Measurements from ENCODE around the gene NUP98.

The NUP98 gene

DNA sequence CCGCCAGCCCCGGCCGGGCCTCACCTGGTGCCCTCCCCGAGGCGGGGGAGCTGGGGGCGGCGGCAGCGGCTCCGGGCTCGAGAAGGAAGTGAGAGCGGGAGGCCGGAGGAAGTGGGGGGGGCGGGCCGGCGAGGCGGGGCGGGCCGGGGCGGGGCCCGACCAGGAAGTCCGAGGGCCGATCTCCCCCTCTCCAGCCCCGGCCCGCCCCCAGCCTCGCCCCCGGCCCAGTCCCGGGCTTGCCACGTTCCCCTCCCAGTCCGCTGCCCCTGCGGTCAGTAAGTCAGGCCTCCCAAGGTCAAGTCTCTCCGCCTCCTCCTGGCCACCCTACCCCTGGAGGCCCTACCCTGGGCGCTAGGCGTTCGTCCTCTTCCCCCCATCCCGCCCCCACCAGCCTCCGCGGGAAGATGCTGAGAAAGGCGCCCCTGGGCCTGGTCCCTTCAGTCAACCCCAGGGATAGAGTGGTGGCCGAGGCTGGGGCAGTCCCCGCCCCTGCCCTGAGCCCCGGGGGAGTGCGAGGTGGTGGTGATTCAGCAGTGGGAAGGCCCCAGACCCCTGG, 43.6 kb upstream of the NUP98 start, which contains the start of gene RHOG:
Gene RHOG (minus strand): TSS at position 90 of the 556 bp plus-strand sequence. CDS start 12,821 bp downstream, outside the sequence.
- no peaks in the 10 kb centered on the region for H3K36me3 ChIP-seq
- intact Hi-C loops (cut with DNase I; ENCODE audit: low total_unique reads) = loop anchor here (5.0 kb wide), 2 partner anchors 44 to 251 kb away; partner anchors contain the start of genes NUP98 and RRM1
- H3K27ac ChIP-seq = peak within 1 kb of the TSS; percentile 94 to 99
- TF ChIP-seq, protein P1, sequence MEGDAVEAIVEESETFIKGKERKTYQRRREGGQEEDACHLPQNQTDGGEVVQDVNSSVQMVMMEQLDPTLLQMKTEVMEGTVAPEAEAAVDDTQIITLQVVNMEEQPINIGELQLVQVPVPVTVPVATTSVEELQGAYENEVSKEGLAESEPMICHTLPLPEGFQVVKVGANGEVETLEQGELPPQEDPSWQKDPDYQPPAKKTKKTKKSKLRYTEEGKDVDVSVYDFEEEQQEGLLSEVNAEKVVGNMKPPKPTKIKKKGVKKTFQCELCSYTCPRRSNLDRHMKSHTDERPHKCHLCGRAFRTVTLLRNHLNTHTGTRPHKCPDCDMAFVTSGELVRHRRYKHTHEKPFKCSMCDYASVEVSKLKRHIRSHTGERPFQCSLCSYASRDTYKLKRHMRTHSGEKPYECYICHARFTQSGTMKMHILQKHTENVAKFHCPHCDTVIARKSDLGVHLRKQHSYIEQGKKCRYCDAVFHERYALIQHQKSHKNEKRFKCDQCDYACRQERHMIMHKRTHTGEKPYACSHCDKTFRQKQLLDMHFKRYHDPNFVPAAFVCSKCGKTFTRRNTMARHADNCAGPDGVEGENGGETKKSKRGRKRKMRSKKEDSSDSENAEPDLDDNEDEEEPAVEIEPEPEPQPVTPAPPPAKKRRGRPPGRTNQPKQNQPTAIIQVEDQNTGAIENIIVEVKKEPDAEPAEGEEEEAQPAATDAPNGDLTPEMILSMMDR (IDR thresholded peaks at IDR 0.05) = no peak
- DNase-seq = peak; percentile 79 to 91
- peaks cover 0 to 41% (median 16%) of the 10 kb centered on the region in 4 donors for H3K4me1 ChIP-seq
- H3K4me3 ChIP-seq = peak within 1 kb of the TSS; percentile 96 to 99
- H3K27me3 ChIP-seq = no peaks in the 10 kb centered on the region
- H3K9me3 ChIP-seq = no peaks in the 10 kb centered on the region

DNA sequence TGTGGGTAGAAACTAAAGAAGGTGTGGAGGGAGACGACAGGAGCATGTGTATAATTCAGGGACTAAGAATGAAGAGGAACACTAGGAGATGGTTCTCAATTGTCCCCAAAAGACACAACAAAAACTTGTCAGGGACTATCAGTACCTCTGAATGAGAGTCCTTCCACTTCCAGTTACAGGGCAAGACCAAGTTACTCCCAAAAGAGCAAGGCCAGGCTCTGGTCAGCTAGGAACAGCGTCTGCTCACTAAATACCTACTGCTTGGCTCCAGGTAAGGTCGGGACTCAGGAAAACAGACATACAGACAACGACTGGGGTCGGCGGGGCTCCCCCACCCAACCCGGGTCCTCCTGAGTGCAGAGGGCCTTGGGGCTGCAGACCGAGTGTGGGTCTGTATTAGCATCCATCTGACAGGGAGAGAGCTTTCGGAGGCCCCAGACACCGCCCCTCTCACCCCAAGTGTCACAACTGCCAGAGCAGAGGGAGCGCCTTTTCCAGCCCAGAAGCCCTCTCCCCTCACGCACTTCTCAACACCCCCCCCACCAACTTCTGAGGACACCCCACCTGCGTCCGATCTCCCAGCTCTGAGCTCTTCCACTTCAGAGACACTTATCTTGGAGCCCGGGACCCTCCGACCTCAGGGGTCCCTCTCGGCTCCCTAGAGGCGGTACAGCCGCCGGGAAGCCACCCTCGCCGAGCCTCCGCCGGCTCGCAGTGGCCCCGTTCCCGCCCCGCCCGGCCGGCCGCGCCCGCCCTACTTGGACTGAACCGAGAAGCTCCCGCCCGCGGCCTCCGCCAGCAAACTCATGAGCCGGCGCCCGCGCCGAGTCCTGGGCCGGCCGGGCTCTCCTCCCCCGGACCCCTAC, 42.9 kb upstream of the NUP98 start:
- TF ChIP-seq, protein P1 (IDR thresholded peaks at IDR 0.05) = no peak
- peak in 1 of 2 donors; percentile 71 for DNase-seq
- Histone ChIP-seq H3K27ac (peak overlapping the region; percentile 94 to 99), H3K9me3 (no peaks in the 10 kb centered on the region), H3K27me3 (no peaks in the 10 kb centered on the region), H3K4me1 (peaks cover 0 to 45% (median 16%) of the 10 kb centered on the region in 4 donors), H3K36me3 (peaks cover 0 to 2% (median 0%) of the 10 kb centered on the region in 3 donors), H3K4me3 (peak overlapping the region; percentile 96 to 99)
- intact Hi-C loops (cut with DNase I; ENCODE audit: low total_unique reads) = loop anchor here (5.0 kb wide), 2 partner anchors 43 to 252 kb away; partner anchors contain the start of genes NUP98 and RRM1

DNA sequence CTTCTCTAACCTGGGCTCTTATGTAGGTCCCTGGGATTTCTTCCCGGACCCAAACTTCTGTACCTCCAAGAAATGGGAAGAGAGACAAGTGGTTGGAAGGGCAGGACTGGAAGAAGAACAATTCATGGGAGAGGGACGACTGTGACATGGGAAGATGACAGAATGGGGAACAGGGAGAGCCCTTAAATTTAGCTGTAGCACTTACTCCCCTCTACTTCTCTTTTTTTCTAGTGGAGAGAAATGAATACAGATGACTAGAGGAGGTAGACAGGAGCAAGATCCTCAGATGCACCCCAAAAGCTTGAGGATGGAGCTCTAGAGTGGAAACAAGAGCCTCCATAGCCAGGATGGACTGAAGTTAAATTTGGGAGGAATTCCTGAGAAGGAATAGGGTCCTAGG, 41.1 kb upstream of the NUP98 start:
- TF ChIP-seq, protein P1 (IDR thresholded peaks at IDR 0.05) = no peak
- no peak overlapping the region for H3K4me3 ChIP-seq
- peaks cover 0 to 55% (median 16%) of the 10 kb centered on the region in 4 donors for H3K4me1 ChIP-seq
- no peaks in the 10 kb centered on the region for H3K27me3 ChIP-seq
- H3K36me3 ChIP-seq = peaks cover 0 to 5% (median 0%) of the 10 kb centered on the region in 3 donors
- intact Hi-C loops (cut with DNase I; ENCODE audit: low total_unique reads) = no loop called here
- no peaks in the 10 kb centered on the region for H3K9me3 ChIP-seq
- DNase-seq = no peak
- peak overlapping the region in 1 of 2 donors; percentile 12 for H3K27ac ChIP-seq

DNA sequence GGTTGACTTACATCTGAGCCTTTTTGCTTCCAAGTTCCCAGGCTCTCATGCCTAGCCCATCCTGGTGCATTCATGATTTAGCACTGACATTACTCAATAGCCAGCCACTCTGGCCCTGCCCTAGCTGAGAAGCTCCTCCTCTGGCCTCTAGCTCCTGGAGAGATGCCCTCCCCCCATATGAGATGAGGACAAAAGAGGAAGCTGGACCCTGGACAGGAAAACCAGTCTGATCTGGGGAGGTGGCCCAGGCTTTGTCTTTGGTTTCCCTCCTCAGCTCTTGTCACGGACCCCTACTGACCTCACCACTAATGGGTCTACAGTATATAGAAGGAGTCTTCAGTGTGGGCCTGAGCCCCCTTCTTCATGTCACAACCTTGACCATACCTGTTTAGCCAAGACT, 40.4 kb upstream of the NUP98 start:
- peaks cover 0 to 7% (median 0%) of the 10 kb centered on the region in 3 donors for H3K36me3 ChIP-seq
- intact Hi-C loops (cut with DNase I; ENCODE audit: low total_unique reads) = no loop called here
- peaks cover 0 to 55% (median 16%) of the 10 kb centered on the region in 4 donors for H3K4me1 ChIP-seq
- H3K4me3 ChIP-seq = no peak overlapping the region
- H3K27ac ChIP-seq = no peak overlapping the region
- DNase-seq = peak; percentile 66 to 75
- TF ChIP-seq, protein P1 (IDR thresholded peaks at IDR 0.05) = no peak
- no peaks in the 10 kb centered on the region for H3K27me3 ChIP-seq
- no peaks in the 10 kb centered on the region for H3K9me3 ChIP-seq

DNA sequence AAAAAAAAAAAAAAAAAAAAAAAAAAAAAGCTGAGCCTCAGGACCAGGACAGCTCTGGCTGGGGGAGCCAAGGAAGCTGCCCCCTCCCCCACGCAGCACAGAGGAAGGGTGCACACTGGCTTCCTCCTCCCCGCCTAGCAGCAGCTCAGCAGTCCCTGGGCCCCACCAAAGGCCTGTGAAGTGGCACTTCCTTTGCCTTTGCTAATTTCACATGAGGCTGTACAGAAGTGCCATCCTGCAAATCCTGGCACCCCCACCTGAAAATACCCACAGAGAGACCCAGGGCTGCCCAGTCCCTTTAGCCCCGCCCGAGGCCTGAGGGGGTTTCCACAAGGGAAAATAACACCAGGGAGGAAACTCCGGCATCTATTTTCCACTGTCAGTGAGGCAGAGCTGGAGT, 39.5 kb upstream of the NUP98 start:
- peaks cover 0 to 57% (median 16%) of the 10 kb centered on the region in 4 donors for H3K4me1 ChIP-seq
- H3K27ac ChIP-seq = no peak overlapping the region
- H3K9me3 ChIP-seq = no peaks in the 10 kb centered on the region
- H3K4me3 ChIP-seq = no peak overlapping the region
- intact Hi-C loops (cut with DNase I; ENCODE audit: low total_unique reads) = no loop called here
- TF ChIP-seq, protein P1 (IDR thresholded peaks at IDR 0.05) = no peak
- H3K27me3 ChIP-seq = no peaks in the 10 kb centered on the region
- H3K36me3 ChIP-seq = peaks cover 0 to 13% (median 0%) of the 10 kb centered on the region in 3 donors
- DNase-seq = peak in 1 of 2 donors; percentile 52
